DMS 273 (cell line): Measurements from ENCODE around the gene NFYA.

Experiments
- DNase-seq: peaks from one replicate; lab custom pipeline; 2025; ENCODE audit not compliant: unreplicated experiment; lab: John Stamatoyannopoulos, UW

The NFYA gene

DNA sequence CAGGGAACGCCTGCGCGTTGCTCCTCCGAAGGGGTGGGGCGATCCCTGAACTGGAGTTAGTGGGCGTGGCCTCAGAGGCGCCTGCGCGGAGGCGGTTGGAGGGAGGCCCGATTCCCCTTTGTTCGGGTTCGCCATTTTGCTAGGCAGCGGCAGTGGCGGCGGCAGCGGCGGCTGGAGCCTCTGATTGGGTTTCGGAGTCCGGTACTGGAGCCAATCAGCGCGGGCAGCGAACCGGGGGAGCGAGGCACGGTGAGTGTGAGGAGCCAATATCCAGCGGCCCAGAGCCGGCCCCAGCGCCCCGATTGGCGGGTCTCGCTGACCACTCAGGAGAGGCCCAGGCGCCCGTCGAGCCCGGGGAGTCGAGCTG is at the start of gene NFYA:
Gene NFYA (plus strand): TSS at position 139 of the 367 bp plus-strand sequence. CDS start 6,116 bp downstream, outside the sequence.
- no peak for DNase-seq

DNA sequence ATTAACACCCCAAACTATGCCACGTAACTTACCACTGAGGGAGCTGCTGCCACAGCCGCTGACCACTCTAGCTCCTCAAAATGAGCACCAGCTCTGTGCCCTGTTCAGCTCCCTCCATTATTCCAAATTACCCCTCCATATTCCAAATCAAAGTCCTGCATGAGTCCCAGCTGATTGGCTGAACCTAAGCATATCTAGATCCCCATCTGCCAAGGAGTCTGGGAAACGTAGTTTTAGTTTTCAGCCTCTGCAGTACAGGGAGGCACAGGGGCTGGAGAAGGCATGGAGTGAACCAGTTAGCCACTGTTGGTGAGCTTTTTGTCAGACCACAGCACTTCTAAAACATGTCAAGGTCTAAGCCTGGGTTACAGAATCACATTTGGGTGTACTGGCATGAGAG is 49.7 kb upstream of the NFYA start:
- peak; percentile 31 for DNase-seq

DNA sequence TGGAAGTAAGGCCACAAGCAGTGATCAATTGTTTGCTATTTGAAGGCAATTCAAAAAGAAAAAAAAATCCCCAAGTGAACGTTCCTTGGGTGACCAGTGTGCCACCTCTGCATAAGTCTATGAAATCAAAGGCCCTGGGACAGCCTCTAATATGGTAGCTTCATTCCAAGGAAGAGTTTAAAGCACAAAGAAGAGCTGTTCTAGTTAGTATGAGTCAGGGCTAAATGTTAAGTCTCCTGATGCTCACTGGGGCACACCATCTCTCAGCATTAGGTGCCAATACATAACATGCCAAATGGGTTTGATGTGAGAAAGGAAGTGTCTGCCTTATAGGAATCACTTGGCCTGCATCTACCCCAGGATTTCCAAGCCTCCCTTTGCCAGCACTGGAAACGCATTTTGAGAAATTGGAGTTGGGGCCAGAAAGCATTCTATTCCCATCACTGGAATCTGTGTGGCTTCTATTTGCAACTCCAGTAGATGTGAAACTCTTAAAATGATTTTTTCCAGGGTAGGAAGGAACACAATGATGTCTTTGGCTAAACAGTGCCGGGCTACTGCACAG is 46.7 kb upstream of the NFYA start:
- DNase-seq: no peak

DNA sequence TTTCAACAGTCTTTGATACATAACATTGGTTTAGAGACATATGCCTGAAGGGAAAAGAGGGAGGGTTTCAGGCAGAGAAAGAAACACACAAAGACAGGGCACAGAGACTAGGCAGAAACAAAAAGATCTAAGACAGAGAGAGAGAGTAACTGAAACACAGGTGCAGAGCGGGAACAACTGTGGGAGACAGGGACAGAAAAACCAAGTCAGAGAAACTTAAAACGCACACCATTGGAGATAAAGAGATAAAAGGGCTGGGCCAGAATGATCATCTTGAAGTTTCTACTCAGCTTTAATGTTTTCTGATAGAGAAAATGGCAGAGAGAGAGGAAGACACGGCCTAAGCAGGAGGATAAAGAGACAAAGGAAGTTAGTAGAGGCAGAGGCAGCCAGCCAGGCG is 45.5 kb upstream of the NFYA start:
- no peak for DNase-seq

DNA sequence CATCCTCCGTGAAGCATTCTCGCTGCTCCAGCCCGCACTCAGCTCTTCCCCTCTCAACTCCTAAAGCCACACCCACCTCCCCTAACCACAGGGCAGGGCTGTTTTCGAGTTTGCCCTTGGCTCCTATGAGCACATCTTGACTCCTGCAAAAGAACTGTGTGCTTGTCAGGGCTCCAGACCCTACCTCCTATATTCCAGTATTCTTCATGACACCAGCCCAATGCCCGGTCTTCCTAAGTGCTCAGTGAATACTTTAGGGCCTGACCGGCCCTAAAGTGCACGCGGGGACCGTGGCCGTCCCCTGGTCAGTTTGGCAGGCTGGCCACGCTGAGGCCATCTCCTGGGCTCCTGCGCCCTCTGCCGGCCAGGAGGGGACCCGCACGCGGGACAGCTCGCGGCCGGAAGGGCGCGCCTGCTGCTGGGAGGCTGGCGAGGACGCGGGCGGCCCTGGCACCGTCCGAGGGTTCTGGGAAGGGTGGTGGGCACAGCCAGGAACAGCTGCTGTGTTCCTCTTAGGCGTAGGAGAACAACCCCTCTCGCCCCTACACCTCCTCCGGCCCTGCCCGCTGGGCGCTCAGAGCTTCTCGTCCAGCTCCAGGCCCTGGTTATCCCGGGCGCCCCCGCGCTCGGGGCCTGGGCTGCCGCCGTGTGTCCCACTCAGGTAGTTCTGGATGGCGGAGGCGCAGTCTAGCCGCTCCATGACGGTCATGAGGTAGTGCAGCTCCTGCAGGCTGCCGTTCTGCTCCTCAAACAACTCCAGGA is 44.8 kb upstream of the NFYA start:
- DNase-seq: peak; percentile 84

DNA sequence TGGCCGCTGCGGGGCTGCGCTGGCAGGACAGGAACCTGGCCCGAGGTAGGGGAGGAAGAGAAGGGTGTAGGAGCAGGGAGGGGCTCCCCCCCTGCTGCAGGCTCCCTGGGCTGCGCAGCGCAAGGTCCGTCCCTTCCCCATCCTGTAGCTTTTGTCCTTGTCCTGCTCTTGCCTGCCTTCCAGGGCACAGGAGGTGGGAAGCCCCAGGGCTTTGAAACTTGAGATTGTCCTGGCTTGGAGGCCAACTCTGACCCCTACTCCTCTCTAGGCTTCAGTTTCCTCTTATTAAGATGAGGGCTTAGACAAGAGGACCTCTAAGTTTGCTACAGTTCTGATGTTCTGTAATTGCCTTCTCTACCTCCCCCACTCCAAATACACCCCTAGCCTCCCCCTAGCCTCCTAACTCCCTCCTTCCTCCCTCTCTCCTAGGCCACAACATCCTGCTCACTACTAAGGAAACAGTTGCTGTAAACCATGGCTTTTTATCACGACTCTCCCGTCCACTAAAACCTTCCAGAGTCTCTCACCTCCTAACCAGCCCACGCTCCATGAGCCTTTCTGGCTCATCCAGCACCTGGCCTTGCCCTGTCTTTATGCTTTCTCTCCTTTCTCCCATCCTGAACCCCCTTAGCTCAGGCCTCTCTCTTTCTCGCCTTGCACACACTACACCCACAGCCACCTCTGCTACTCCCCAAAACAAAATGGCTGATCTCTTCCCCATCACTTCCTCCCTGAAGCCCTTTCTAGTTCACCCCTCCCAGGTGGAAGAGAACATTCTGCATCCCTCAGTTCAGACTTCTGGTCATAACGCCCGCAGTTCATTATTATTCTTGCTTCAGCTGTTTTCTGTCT is 44.0 kb upstream of the NFYA start:
- no peak for DNase-seq

DNA sequence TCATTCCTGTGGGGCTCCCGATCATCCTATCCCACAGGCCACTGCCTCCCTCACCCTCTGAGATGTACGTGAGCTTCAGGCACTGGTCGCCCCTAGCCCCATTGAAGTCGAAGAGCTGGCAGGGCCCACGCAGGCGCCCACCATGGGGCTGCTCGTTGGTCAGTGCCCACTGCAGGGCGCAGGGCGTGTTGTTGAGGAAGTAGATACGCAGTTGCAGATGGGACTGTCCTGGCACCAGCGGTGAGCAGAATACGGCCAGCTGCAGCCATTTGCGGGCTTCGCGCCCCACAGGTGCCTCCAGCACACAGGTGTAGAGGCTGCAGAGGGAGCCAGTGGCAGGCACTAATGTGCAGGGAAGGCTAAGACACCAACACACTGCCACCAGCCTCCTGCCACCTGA is 39.9 kb upstream of the NFYA start:
- no peak for DNase-seq

DNA sequence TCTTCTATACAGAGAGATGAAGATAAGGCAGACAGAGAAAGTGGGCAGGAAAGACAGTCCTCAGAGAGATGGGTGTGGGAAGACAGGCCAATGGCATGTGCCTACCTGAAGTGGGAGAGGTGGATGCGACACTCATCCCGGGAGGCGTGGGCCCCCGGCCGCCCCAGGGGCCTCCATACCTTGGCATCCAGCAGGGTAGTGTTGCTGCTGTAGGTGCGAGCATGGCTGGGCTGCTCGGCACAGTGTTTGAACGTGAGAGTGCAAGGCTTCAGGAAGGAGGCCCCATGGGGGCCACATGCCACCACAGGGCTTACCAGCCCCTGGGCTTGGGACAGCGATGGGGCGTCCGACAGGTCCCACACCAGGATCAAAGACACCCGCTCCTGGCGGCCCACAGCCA is 39.0 kb upstream of the NFYA start:
- no peak for DNase-seq

DNA sequence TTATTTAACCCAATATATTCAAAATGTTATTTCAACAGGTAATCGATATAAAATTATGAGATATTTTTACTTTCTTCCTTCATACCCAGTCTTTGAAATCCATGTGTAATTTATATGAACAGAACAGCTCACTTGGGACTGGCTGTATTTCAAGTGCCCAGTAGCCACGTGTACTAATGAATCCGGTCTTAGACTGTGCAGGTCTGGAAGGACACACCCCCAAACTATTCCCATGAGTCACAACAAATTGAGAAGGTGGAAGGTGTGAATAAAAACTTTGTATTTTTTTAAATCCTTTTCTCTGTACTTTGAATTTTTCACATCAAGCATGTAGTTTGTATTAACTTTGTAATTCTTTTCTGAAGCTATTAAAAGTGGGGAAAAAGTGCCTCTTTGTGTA is 36.6 kb upstream of the NFYA start:
- DNase-seq: no peak

DNA sequence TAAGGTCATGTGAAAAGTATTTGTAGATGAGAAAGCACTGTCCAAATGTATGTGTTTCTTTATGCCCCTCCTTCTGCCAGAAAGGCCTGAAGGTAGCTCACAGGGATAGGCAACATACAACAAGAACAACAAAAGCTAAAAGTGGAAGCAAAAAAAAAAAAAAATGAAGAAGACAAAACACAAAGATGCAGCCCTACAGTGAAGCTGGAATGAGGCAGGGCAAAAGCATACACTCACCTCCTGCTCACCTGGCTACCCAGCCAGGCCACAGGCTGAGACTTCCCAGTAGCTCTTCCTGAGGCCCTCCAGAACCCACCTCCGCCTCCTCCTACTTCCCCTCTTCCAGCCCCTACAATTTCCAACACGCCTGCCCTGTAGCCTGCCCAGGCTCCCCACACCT is 36.2 kb upstream of the NFYA start:
- DNase-seq: no peak

DNA sequence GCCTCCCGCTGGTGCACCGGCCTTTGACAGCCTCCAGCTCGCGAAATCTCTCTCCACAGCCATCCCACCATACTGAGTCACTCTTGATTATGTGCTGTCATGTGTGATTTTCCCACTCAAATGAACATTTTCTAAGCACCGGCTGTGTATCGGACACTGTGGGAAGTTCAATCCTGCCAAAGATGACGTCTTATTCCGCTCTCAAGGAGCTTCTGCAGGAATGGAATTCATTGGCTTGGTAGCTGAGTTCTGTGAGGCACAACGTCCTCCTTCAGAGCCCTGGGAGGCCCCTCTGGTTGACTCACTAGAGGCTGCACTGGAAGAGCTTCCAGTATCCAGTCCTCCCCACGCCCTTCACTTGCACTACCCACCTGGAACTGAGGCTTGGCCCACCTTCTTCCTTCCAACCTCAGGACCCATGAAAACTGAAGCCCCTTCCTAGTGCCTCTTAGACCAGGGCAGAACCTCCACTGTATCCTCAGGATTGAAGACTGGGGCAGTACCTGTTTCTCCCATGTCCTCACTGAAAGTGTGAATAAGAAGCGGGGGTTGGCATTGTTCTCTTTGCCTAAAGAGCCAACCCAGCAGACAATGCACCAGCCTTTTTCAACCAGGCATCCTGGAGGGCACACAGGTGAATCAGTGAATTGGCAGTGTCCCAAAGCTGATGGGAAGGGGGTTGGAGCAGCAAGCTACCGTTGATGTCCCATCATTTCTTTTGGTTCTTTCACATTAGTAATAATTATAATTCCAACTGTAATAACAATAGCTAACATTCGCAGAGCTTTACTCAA is 35.5 kb upstream of the NFYA start:
- DNase-seq: no peak

DNA sequence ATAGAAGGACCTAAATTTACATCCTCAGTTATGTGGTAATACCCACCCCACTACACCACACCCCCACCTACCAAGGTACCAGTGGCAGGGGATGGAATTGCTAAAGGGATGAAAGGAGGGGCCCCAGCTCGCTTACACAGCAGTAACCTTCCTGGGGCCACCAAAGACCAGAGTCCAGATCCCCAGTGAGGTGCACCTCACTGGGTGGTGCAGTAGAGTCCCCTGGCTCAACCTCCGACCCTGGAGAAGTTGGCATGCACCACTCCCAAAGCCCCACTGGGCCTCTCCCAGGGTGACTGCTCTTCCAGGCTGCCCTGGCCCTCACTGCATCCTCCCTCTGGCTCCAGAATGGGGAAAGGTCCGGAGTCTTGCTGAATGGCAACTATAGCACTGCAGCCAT is 34.6 kb upstream of the NFYA start:
- DNase-seq: no peak

DNA sequence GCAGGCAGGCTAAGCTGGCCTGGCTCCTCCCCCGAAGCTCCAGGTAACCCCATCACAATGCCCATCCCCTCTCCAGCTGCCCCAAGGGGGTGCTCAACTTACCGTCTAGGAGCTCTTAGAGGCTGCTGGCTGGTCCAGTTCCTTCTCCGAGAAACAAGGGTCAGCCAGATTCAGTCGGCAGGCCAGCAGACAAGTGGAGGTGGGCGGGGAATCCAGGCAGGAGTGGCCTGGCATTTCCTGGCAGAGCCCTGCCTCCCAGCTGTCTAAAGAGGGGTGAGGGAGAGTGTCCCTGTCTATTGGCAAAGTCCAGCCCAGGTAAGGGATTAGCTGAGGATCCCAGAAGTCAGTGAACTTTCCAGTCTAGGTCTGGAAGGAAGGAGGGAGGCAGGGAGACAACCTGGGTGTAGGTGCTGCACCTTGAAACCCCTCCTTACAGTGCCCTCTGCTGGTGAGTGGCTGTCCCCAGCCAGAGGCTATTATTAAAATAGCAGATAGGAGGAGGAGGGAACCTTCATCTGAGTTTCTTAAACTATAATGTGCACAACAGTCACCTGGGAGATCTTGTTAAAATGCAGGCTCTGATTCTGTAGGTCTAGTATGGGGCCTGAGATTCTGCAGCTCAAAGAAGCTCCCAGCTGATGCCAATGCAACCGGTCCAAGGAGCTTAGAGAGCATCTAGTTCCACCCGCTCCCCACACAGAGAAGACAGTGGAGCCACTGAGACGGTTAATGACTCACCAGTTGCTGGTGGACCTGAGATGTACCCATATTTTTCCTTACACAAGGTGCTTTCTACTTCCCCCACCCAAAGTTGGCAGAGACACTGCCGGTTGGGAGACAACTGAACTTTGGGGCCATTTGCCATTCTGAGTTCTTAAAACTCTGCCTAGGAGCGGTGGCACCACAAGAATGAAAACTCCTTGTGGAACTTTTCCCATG is 33.4 kb upstream of the NFYA start, which contains the start of gene UNC5CL:
Gene UNC5CL (minus strand): TSS at position 162 of the 939 bp plus-strand sequence. CDS start 4,147 bp downstream, outside the sequence.
- DNase-seq: peak; percentile 61

DNA sequence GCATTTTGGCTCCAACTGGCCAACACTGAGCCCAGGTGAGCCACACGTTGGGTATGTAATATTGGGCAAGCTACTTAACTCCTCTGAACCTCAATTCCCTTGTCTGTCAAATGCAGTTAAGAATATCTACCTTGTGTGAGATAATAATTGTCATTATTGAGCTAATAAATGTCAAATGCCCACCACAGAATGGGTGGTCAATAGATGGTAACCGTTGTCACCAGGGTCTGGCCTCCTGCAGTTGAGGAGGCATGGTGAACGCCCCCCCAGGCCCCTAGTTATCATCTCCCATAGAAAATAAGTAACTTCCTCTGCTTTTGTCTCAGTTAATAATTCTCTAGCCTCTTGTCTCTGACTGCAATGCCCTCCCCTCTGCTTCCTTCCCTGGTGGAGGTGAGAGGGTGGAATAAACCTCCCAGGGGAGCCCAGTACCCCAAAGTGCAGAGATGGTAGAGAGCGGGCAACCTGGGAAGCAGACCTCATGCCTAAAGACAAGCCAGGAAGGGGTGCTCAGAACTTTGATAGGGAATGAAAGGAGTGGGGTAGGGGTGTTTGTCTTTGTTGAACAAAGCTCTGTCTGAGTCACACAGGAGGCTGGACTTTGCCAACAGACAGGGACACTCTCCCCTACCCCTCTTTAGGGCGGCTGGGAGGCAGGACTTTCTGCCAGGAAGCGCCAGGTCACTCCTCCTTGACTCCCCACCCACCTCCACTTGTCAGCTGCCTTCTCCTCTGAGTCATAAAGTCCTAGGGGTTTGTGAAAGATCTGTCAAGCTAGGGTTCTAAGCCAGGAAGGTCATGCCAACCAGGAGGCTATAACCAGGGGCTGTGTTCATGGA is 32.5 kb upstream of the NFYA start:
- no peak for DNase-seq

DNA sequence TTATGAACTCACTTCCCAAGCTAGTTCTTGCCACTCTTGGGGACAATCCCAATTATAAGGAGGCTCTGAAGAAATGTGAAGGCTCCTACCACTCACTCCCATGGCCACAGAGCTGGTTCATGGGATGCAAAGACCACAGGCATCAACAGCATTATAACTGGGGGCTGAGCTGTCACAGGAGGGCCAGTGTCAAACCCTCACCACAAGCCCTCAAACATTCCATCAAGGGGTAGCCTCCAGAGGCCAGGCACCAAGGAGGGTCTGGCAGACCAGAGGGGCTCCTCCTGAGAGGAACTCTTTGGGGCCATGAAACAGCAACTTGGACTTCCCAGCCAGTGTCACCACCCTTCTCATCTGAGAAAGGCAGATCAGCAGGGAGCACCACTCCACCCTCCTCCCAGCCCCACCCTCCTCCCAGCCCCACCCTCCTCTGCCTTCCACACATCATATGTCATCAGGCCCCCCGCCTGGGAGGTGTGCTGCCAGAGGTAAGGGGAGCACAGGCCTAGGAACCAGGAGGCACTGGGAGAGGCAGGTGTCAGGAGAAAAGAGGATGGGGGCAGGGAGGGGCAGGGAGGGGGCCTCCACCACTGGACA is 31.7 kb upstream of the NFYA start:
- no peak for DNase-seq

DNA sequence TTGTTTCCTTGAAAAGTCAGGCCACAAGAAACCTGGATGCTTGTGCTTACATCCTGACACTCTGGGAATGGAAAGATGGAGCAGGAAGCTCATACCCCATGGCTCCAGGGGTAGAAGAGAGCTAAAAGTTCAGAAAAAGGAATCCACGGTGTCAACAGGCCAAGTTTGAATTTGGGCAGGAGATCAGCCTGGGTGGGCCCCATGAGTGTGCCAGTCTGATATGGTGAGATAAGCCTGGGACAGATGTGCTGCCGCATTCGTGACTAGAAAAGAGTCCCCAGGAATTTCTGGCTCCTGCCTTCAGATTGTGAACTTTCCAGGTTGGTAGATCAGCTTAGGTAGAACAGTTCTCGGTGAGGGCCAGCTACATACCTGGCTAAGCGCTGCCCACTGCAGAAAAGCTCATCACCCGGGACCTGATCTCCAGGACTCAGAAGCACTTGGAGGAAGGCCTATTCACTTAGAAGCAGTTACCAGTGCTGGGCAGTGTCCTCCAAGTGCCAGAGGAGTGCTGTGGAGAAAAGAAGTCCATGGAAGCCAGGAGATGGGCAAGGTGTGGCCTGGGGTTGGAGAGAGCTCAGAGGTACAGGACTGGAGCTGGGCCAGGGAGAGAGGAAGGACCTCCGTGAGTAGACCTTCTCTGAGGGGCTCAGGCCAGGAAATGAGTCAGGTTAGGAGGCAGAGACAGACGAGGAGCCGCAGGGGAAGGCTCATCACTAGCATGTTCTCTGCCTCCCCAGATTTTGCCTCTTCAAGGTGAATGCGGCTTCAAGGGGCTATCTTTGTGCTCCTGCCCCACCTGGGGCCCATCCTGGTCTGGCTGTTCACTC is 30.3 kb upstream of the NFYA start, which contains the start of gene TSPO2:
Gene TSPO2 (plus strand): TSS at position 242 of the 830 bp plus-strand sequence. CDS start 519 bp downstream, at position 761.
- no peak for DNase-seq

DNA sequence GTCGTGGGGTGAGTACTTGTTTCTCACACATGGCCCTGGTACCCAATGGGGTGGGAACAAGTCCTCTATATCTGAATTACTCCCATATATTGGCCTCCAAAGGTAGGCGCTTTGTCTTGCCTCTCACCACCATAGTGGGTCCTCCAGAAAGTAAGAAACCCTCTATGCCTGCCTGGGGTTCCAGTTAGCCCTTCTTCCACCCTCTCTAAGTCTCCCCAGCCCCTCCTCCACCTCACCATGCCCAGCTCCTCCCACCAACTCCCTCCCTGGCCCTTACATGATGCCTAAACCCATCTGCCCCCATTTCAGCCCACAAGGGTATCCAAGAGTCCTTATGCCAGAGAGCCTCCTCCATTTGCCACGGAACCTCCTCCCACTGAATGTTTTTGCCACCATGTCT is 29.6 kb upstream of the NFYA start:
- DNase-seq: no peak

DNA sequence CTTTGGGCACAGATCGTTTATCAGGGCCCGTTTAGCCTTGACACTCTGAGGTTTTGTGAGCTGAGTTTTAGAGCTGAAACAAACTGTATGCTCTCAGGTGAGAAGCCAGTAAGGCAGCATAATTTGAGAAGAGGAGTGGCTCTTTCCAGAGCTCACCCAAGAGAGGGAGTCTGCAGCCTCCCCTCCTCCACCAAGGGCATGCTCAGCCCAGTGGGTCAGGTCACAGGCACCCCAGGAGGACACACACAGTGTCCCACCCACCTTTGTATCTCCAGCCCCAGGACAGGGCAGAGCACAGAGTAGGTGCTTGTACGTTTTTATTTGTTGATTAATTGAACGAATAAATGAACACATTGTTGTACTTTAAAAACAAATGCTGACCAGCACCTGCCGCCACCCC is 27.1 kb upstream of the NFYA start:
- DNase-seq: no peak
